GM23338 (cell line): ENCODE results near the gene CDKAL1. TPM values are rescaled to one million over a fixed set of nuclear protein-coding genes. Genes with fewer than 3 reads are reported as not detected.
A peak's percentile ranks its signal among the peaks of the same experiment; 100 is the strongest.

Experiments used
- ATAC-seq: fragments of 200-7000 bp; cut with Tn5 transposase; 3 replicates; pipeline ENCODE4 v1.9.1; 2020
- DNase-seq: peaks from one replicate; pipeline ENCODE4 v3.0.0-alpha.2; 2015; ENCODE audit warnings: low spot score
- H2AFZ ChIP-seq: fragments of 200-600 bp; sonication (generic); 2 replicates; pipeline ENCODE4 v1.8.0; 2016; ENCODE audit warnings: antibody characterized with exemption, mild to moderate bottlenecking, moderate library complexity
- H3F3A ChIP-seq: fragments of 200-600 bp; sonication (generic); replicated peaks from 2 replicates; pipeline ENCODE4 v1.8.0; 2017; ENCODE audit warnings: antibody characterized with exemption, mixed run types, low read depth
- H3K27ac ChIP-seq: fragments of 200-600 bp; sonication (generic); 2 replicates; pipeline ENCODE4 v1.6.1; 2016; ENCODE audit warnings: low read depth
- H3K27me3 ChIP-seq: fragments of 200-600 bp; sonication (generic); 2 replicates; pipeline ENCODE4 v1.8.0; 2016; ENCODE audit warnings: mild to moderate bottlenecking, mixed run types, moderate library complexity; ENCODE audit not compliant: insufficient read depth
- H3K36me3 ChIP-seq: fragments of 200-600 bp; sonication (generic); 2 replicates; pipeline ENCODE4 v1.8.0; 2016; ENCODE audit warnings: mild to moderate bottlenecking; ENCODE audit not compliant: insufficient read depth
- H3K4me1 ChIP-seq: fragments of 200-600 bp; sonication (generic); 2 replicates; pipeline ENCODE4 v1.8.0; 2016; ENCODE audit warnings: mild to moderate bottlenecking, moderate library complexity; ENCODE audit not compliant: insufficient read depth
- H3K4me2 ChIP-seq: fragments of 200-600 bp; sonication (generic); 2 replicates; pipeline ENCODE4 v1.7.1; 2017; ENCODE audit warnings: mixed run types
- H3K4me3 ChIP-seq: fragments of 200-600 bp; sonication (generic); 2 replicates; pipeline ENCODE4 v1.6.1; 2016; ENCODE audit warnings: mixed run types
- H3K79me2 ChIP-seq: fragments of 200-600 bp; sonication (generic); replicated peaks from 2 replicates; pipeline ENCODE4 v1.8.0; 2017; ENCODE audit warnings: mild to moderate bottlenecking; ENCODE audit not compliant: insufficient read depth
- H3K9me2 ChIP-seq: fragments of 200-600 bp; sonication (generic); 2 replicates; pipeline ENCODE4 v1.8.0; 2017; ENCODE audit not compliant: insufficient read depth
- H4K20me1 ChIP-seq: fragments of 200-600 bp; sonication (generic); replicated peaks from 2 replicates; pipeline ENCODE4 v1.8.0; 2017; ENCODE audit warnings: mild to moderate bottlenecking; ENCODE audit not compliant: insufficient read depth
- H3K27ac Mint-ChIP-seq: 2 replicates; pipeline ENCODE4 v1.8.0; 2020; ENCODE audit warnings: inconsistent platforms, mild to moderate bottlenecking, moderate library complexity, mixed read lengths
- H3K27me3 Mint-ChIP-seq: 3 replicates; pipeline ENCODE4 v1.8.0; 2022; ENCODE audit warnings: low read depth, mild to moderate bottlenecking, moderate library complexity, mixed read lengths, inconsistent platforms; ENCODE audit not compliant: insufficient read depth, poor library complexity
- H3K36me3 Mint-ChIP-seq: 3 replicates; pipeline ENCODE4 v1.8.0; 2021; ENCODE audit warnings: low read depth, mild to moderate bottlenecking, inconsistent platforms, moderate library complexity, mixed read lengths
- H3K4me1 Mint-ChIP-seq: 3 replicates; pipeline ENCODE4 v1.8.0; 2020; ENCODE audit warnings: mild to moderate bottlenecking, inconsistent platforms, mixed read lengths
- H3K4me3 Mint-ChIP-seq: 3 replicates; pipeline ENCODE4 v1.8.0; 2021; ENCODE audit warnings: moderate library complexity, mild to moderate bottlenecking, inconsistent platforms, mixed read lengths
- H3K9me3 Mint-ChIP-seq: 3 replicates; pipeline ENCODE4 v1.8.0; 2020; ENCODE audit warnings: moderate library complexity, mild to moderate bottlenecking, inconsistent platforms, mixed read lengths
- CREB1 ChIP-seq: fragments of 250-450 bp; sonication (Bioruptor Pico); IDR thresholded peaks from 2 replicates; pipeline ENCODE4 v1.5.0; 2020; ENCODE audit warnings: low read depth, mild to moderate bottlenecking, moderate library complexity
- ETS1 ChIP-seq: IDR thresholded peaks from 2 replicates; pipeline ENCODE4 v1.6.1; 2016; ENCODE audit warnings: antibody characterized with exemption
- EZH2 ChIP-seq: fragments of 200-600 bp; sonication (generic); IDR thresholded peaks from one replicate; pipeline ENCODE4 v1.8.0; 2017; ENCODE audit warnings: antibody characterized with exemption, mild to moderate bottlenecking, low read depth; ENCODE audit not compliant: unreplicated experiment
- EZH2phosphoT487 ChIP-seq: fragments of 200-600 bp; sonication (generic); IDR thresholded peaks from one replicate; pipeline ENCODE4 v1.8.1; 2018; ENCODE audit warnings: antibody characterized with exemption; ENCODE audit not compliant: unreplicated experiment
- NANOG ChIP-seq: IDR thresholded peaks from 2 replicates; pipeline ENCODE4 v1.6.1; 2016; ENCODE audit warnings: antibody characterized with exemption, borderline replicate concordance
- STAT1 ChIP-seq: IDR thresholded peaks from one replicate; pipeline ENCODE4 v1.6.1; 2016; ENCODE audit warnings: antibody characterized with exemption; ENCODE audit not compliant: unreplicated experiment
- ZNF114 ChIP-seq: fragments of 250-450 bp; sonication (Bioruptor Pico); IDR thresholded peaks from 2 replicates; pipeline ENCODE4 v1.5.0; 2020; ENCODE audit warnings: mild to moderate bottlenecking, moderate library complexity
- ZNF462 ChIP-seq: fragments of 250-450 bp; sonication (Bioruptor Pico); IDR thresholded peaks from 2 replicates; pipeline ENCODE4 v1.5.0; 2020; ENCODE audit warnings: mild to moderate bottlenecking, moderate library complexity
- polyA plus RNA-seq: library from polyadenylated mRNA; unstranded; fragments of >200 nt; fragmentation: Nextera tagmentation; extraction: Ambion mirVana; gene quantifications from 2 replicates; pipeline ENCODE4 v1.2.1, GENCODE V29; 2016
- total RNA-seq: library from RNA; depleted of rRNA; stranded (reverse); fragments of >200 nt; shearing (Covaris generic); gene quantifications from 2 replicates; pipeline ENCODE4 v1.2.3, GENCODE V29; 2014

Gene CDKAL1
- total and polyA plus RNA-seq, 2 experiments from 2014 or later = 17.8 to 35.0 TPM

GRCh38 chr6:21189759-21190158, 655.5 kb downstream of the CDKAL1 start:
- Histone ChIP-seq H3K9me2 (no peaks in the 10 kb centered on the region), H3K36me3 (no peaks in the 10 kb centered on the region), H3K27ac (no peak overlapping the region), H4K20me1 (no peaks in the 10 kb centered on the region), H3K27me3 (no peaks in the 10 kb centered on the region), H3K4me3 (no peak overlapping the region), H3K4me2 (no peak overlapping the region), H2AFZ (no peak overlapping the region), H3K79me2 (no peaks in the 10 kb centered on the region), H3F3A (no peaks in the 10 kb centered on the region; the same call in 1 of the 2 replicates), H3K4me1 (peaks cover 45% of the 10 kb centered on the region)
- Mint-ChIP-seq H3K36me3 (peaks cover 21% of the 10 kb centered on the region), H3K4me1 (peaks cover 53% of the 10 kb centered on the region), H3K9me3 (peaks cover 17% of the 10 kb centered on the region), H3K4me3 (no peak overlapping the region), H3K27me3 (peaks cover 4% of the 10 kb centered on the region), H3K27ac (no peak overlapping the region)
- ATAC-seq (no peak), DNase-seq (no peak)
- TF ChIP-seq ZNF114 (CRISPR knock-in tag) (no peak), EZH2phosphoT487 (no peak), ZNF462 (no peak), ETS1 (no peak)

GRCh38 chr6:21190701-21191100, 656.4 kb downstream of the CDKAL1 start:
- Histone ChIP-seq H3K79me2 (no peaks in the 10 kb centered on the region), H3K4me3 (no peak overlapping the region), H3K4me2 (no peak overlapping the region), H3K27ac (0 out of 2 replicates have a peak overlapping the region, but pooled peaks have one; percentile 16), H3F3A (no peaks in the 10 kb centered on the region), H3K4me1 (peaks cover 36% of the 10 kb centered on the region), H3K36me3 (no peaks in the 10 kb centered on the region), H3K27me3 (no peaks in the 10 kb centered on the region), H4K20me1 (no peaks in the 10 kb centered on the region), H2AFZ (no peak overlapping the region), H3K9me2 (no peaks in the 10 kb centered on the region)
- Mint-ChIP-seq H3K36me3 (peaks cover 21% of the 10 kb centered on the region), H3K9me3 (peaks cover 17% of the 10 kb centered on the region), H3K4me3 (no peak overlapping the region), H3K27ac (peak overlapping the region; percentile 75; the same call in 1 of the 2 replicates), H3K4me1 (peaks cover 43% of the 10 kb centered on the region), H3K27me3 (peaks cover 4% of the 10 kb centered on the region)
- no peak for DNase-seq
- ATAC-seq = no peak
- TF ChIP-seq EZH2 (no peak), NANOG (no peak), CREB1 (CRISPR knock-in tag) (no peak), STAT1 (no peak), ZNF114 (CRISPR knock-in tag) (no peak)
